Esophagus muscularis mucosa (tissue), 3 donors: ENCODE data around the gene CSMD2.

ENCODE experiments used
- POLR2A ChIP-seq: fragments of 450-650 bp; IDR thresholded peaks from one replicate; pipeline ENCODE4 v1.6.1; 2017; ENCODE audit warnings: antibody characterized with exemption, moderate library complexity, mild to moderate bottlenecking, low read depth
- TF ChIP-seq, protein P1 (sequence below), 3 experiments: fragments of 200-600 bp in 2 of 3; fragments of 450-650 bp in 1 of 3; sonication (generic) in 2 of 3; IDR thresholded peaks; one replicate each; pipeline ENCODE4 v1.5.1; 2017 to 2019; ENCODE audit warnings: antibody characterized with exemption in 3 of 3, mild to moderate bottlenecking in 2 of 3, moderate library complexity in 1 of 3

DNA sequence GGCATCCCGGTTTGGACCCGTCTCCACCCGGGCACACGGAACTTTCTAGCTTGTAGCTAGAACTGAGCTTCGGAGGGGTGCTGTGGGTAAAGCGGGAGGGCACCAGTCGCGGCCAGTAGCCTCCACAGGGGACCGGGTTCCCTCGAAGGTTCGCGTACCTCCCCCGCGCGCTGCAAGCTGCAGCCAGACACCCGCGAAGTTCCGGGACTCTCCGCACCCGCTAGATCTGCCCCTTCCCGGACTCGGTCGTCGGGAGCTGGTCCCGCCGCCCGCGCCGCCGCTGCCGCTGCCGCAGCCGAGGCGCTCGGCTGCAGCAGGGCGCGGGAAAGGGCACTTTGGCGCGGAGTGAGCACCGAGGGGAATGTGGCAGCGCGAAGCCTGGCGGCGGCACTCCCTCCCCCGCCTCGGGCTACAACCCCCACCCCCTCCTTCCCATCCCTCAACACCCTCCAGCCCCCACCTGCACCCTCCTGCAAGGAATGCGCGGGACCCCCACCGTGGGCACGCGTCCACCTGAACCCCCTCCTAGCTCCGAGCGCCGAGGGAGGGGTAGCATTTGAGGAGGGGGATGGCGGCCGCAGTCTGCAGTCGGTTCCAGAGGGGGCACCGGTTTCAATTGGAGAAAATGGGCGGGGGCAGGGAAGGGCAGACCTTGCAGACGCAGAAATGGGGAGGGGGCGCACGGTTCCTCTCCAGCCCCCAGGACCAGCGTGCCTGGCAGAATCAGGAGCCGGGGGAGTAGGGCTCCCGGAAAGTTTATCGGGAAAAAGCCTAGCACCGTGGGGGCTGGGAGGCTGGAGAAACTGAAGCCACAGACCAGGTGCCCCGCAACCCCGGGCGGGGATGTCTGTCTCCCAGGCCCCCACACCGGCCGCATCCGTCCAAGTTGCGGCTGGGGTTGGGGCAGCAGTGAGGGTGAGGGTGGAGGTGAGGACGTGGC is 968 bp downstream of the CSMD2 start:
- TF ChIP-seq, protein P1, sequence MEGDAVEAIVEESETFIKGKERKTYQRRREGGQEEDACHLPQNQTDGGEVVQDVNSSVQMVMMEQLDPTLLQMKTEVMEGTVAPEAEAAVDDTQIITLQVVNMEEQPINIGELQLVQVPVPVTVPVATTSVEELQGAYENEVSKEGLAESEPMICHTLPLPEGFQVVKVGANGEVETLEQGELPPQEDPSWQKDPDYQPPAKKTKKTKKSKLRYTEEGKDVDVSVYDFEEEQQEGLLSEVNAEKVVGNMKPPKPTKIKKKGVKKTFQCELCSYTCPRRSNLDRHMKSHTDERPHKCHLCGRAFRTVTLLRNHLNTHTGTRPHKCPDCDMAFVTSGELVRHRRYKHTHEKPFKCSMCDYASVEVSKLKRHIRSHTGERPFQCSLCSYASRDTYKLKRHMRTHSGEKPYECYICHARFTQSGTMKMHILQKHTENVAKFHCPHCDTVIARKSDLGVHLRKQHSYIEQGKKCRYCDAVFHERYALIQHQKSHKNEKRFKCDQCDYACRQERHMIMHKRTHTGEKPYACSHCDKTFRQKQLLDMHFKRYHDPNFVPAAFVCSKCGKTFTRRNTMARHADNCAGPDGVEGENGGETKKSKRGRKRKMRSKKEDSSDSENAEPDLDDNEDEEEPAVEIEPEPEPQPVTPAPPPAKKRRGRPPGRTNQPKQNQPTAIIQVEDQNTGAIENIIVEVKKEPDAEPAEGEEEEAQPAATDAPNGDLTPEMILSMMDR (IDR thresholded peaks at IDR 0.05), result no peak
- no peak for TF ChIP-seq POLR2A
